GM21723 (cell line): Measurements from ENCODE around the gene SBF1.
"Not testable (repeated sequence)": the region's sequence is repeated elsewhere in the genome, so short reads cannot be mapped to it uniquely, and the experiment has no call there.

Experiments
- ATAC-seq: cut with Tn5 transposase; IDR thresholded peaks from one replicate; pipeline ENCODE4 v1.9.1; 2021; ENCODE audit warnings: mild to moderate bottlenecking, moderate library complexity; ENCODE audit not compliant: unreplicated experiment

The SBF1 gene

DNA sequence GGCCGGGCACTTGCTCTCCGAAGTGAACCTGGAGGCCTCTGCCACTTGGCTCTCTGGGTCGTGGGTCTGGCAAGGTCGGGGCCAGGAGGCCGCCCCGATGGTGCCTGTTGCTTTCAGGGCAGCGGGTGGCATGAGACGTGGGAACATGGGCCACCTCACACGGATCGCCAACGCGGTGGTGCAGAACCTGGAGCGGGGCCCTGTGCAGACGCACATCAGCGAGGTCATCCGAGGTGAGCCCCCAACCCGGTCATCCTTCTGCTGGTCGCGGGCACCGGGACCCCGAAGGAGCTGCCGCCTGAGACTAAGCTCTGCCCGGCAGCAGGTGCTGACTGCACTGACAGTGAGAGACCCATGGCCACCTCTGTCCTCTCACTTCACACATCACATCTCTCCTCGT, 40.0 kb downstream of the SBF1 start:
- ATAC-seq = no peak

DNA sequence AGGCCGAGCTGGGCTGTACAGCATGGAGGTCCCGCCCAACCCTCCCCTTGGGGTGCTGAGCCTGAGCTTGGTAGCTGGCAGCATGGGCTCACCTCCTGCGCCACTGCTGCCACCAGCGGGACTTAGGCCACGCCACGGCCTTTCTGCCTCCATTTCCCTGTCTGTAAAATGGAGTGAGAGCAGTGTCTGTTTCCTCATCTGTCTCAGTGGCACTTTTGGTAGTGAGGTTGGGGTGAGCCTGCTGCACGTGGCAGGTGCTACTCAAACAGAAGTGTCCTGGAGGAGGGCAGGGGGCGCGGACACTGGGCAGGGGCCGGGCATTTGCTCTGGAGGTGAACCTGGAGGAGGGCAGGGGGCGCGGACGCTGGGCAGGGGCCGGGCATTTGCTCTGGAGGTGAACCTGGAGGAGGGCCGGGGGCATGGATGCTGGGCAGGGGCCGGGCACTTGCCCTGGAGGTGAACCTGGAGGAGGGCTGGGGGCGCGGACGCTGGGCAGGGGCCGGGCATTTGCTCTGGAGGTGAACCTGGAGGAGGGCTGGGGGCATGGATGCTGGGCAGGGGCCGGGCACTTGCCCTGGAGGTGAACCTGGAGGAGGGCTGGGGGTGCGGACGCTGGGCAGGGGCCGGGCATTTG, 41.8 kb downstream of the SBF1 start:
- not testable (repeated sequence) for ATAC-seq

DNA sequence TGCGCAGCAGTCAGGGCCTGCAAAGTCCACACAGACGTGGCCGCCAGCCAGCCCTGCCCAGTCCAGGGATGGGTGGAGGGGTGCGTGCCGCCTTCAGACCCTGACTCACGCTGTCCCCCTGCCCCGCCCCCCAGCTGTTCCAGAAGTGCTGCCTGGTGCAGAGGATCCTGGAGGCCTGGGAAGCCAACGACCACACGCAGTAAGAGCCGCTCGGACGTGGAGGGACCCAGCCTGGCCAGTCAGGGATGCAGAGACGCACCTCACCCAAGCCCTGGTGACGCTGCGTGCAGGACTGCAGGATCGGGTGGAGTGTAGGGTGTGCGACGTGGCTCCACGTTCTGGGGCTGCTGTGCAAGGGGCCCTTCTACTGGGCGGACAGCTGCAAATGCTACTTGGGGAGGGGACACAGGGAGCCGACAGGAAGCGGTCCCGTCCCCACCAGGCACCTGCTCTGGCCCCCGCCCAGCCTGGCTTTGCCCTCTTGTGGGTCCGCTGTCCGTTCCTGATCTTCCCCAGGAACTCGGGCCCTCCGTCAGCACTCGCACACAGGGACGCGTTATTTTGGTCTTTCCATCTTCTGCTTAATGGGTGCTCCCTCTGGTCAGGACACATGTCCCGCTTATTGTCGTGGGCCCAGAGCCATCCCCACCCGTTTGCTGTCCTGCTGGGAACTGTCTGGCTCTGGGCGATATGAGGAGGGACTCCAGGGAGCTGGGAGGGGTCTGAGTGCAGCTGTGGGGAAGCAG, 42.5 kb downstream of the SBF1 start:
- no peak for ATAC-seq

DNA sequence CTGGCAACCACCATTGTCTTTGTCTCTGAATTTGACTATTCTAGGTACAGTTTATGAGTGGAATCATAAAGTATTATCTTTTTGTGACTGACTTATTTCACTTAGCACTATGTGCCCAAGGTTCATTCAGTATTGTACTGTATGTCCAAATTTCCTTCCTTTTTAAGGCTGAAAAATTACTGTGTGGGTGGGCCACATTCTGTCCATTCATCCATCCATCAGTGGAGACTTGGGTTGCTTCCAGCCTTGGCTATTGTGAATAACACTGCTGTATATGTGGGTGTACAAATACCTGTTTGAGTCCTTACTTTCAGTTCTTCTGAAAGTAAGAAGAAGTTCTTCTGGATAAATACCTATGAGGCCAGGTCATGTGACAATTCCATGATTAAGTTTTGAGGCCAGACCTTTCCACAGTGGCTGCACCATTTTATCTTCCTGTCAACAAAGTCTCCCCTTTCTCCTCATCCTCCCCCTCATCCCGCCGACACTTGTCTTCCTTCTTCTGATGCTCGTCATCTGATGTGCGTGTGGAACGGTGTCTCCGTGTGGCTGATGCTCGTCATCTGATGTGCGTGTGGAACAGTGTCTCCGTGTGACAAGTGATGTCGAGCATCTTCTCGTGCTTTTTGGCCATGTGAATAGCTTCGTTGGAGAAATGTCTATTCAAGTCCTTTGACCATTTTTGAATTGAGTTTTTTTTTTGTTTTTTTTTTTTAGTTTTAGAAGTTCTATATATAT, 49.5 kb downstream of the SBF1 start:
- ATAC-seq = no peak

DNA sequence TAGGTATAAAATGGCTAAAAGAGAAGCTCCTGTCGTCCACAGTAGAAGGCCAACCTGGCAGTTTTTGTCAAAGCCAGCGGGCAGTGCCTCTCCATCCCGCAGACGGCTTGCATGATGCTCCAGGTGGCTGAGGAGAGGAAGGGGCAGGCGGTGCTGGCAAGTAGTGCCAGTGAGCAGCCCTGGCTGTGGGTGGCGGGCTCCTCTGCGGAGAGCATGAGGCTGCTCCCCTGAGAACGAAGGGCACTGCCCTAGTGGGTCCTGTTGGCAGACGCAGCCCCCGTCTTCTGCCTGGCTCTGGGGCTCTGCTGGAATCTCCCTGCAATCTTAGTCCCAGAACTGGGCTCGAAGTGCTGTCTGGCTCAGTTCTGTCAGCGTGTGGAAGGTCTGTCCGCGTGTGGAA, 50.9 kb downstream of the SBF1 start:
- ATAC-seq = no peak

DNA sequence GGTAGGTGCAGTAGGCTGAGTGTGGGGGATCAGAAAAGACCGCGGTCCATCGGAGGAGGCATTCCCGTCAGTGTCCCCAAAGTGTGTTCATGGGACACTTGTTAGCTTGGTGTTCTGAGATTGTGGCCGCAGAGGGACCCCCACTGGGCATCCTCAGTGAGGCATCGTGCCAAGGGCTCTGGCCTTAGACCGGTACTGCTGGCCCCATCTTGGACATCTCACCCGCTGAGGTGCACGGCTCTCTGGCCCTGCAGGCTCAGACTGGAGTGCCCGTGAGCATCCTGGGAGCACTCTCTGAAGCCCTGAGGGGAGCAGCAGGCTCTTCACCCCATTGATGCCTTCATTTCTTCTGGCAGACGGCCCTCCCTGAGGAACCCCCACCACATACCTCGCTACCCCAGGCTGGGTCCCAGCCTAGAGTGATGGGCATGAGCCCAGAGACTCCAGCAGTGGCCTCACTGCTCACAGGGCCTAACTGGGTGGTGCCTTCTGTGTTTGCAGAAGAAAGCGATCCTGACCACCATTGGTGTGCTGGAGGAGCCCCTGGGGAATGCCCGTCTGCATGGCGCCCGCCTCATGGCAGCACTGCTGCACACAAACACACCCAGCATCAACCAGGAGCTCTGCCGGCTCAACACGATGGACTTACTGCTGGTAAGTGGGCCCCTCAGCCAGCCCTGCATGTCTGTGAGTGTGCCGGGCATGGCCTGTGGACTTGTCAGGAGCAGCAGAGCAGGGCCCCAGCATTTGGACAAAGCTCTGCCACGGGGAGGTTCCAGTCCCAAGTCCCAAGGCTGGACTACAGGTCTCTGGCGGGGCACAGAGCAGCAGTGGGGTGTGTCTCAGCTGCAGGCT, 51.6 kb downstream of the SBF1 start:
- no peak for ATAC-seq

DNA sequence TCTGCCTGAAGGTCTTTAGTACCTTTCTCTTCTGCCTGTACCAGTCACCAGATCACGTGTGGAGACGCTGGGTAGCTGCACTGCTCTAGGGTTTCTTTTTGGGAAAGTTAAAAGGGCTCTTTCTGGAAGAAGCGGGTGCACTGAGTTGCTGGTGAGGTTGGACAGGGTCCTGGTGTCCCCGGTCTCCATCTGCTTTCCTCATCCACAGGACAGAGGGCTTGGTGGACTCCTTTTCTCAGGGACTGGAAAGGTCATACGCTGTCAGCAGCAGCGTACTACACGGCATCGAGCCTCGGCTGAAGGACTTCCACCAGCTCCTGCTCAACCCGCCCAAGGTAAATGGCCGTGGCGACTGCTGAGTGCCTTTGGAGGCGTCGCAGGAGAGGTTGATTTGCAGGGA, 52.8 kb downstream of the SBF1 start:
- no peak for ATAC-seq

DNA sequence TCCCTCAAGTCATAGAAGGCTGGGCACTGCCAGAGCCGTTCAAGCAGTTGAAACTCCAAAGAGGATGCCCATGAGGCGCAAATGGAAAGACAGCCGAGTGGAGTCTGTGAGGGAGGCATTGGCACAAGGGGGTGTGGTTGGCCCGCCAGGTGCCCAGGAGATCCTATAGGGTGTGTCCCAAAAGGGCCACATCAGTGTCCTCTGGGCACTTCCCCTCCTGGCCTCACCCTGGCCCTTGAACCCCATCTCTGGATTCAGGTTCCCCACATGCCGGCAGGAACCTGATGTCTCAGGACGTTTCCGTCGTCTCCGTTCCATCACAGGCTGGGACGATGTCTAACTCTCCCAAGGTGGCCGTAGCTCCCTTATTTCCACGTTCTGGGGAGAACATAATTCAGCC, 54.3 kb downstream of the SBF1 start:
- ATAC-seq = no peak

DNA sequence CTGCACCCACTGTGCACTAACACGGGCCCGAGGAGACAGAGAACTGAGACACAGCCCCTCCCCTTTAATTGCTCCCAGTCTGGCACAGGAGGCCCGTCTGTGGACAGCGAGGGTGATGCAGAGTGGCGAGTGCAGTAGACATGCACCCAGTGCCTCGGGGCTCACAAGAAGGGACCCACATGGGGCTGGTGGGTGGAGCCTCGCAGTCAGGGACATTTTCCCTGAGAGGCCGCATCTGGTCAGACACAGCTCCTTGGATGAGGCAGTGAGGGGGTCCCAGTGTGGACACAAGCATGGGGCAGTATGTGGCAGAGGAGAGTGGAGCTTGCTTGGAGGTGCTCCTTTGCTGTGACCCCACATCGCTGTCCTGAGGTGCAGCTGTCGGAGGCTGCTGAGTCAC, 54.8 kb downstream of the SBF1 start:
- ATAC-seq = no peak

DNA sequence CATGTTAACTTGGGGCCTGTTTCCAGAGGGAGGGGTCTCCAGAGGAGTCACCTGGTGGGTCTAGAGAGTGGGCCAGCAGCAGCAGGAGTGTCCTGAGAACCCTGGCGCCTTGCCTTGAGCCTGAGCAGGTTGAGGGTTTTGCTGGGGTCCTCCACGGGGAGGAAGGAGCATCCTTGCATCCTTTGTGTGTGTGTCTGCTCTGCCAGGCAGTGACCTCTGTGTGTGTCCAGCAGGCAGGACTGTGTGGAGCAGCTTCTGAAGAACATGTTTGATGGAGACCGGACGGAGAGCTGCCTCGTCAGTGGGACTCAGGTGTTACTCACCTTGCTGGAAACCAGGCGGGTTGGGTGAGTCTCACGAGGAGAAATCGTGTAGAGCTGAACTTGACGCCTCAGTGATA, 55.7 kb downstream of the SBF1 start:
- no peak for ATAC-seq

DNA sequence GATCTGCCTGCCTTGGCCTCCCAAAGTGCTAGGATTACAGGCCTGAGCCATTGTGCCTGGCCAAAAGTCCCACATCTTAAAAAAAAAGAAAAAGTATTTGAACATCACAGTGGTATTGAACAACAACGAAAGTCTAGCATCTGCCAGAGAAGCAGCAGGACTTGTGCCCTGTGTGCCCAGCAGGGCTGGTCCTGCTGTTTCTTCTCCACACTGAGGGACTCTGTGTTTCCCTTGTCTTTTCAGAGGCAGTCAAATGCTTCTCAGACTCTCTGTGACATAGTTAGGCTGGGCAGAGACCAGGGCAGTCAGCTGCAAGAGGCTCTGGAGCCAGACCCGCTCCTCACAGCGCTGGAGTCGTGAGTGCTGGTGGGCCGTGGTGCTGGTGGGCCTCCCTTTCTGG, 56.2 kb downstream of the SBF1 start:
- ATAC-seq = no peak

DNA sequence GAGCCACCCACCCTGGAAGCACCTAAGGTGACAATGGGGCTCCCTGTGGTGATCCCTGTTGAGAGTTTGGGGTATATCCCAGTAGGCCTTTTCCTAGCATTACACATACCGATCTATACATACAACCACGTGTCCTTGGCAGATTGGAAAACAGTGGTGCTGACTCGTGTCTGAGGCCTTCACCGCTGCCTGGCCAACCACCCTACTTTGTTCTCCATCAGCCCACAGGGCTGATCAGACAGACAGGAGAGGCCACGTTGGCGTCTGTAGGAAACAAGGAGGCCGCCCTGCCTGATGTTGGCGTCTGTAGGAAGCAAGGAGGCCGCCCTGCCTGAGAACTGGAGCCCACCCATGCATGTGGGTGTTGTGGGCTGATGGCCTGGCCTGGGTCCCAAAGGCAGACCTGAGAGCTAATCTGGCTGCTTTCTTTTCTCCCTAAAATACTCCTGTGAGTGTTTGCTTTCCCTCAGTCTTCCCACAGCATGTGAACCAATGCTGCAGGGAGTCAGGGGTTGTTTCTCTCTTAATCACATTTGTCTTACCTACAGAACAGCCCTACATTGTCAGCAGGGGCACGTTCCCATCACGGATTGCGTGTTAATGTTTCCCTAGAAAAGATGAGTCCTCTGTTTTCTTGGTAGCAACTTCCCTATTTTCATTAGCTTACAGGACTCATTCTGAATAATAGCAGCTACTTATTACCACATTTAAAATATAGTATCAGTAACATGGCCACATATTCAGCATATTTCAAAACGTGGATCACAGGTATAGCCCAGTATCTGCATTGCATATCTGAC, 57.2 kb downstream of the SBF1 start:
- no peak for ATAC-seq

DNA sequence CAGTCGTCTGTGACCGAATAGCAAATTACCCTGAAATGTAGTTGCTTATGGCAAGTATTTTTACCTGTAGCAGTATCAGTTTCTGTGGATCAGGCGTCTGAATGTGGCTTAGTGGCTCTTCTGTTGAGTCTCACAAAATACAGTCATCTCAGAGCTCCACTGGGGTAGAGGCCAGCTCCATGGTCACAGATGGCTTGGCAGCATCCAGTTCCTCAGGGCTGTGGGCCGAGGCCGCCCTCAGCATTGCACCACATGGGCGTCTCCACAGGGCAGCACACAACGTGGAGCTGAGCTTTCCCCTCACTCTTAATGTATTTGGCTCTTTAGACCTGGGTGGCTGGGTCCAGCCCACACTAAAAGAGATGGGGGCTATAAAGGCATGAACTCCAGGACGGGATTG, 57.8 kb downstream of the SBF1 start:
- ATAC-seq = no peak

DNA sequence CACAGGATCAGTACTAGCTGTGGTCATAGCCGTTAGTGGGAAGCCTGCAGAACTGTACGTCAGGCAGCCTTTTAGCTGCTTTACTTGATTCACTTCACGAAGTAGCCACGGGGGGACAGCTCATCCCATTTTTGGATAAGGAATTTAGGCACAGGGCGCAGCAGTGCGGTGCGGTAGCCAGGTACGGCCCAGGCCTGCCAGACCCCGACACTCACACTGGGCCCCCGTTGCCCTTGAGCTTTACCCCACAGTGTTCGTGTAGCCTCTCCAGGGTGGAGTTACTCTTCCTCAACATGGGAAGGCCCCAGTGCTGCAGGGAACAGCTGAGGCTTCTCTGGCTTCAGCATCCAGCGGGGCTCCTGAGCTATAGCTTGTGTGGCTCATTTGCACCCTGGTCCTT, 59.4 kb downstream of the SBF1 start:
- ATAC-seq = no peak

DNA sequence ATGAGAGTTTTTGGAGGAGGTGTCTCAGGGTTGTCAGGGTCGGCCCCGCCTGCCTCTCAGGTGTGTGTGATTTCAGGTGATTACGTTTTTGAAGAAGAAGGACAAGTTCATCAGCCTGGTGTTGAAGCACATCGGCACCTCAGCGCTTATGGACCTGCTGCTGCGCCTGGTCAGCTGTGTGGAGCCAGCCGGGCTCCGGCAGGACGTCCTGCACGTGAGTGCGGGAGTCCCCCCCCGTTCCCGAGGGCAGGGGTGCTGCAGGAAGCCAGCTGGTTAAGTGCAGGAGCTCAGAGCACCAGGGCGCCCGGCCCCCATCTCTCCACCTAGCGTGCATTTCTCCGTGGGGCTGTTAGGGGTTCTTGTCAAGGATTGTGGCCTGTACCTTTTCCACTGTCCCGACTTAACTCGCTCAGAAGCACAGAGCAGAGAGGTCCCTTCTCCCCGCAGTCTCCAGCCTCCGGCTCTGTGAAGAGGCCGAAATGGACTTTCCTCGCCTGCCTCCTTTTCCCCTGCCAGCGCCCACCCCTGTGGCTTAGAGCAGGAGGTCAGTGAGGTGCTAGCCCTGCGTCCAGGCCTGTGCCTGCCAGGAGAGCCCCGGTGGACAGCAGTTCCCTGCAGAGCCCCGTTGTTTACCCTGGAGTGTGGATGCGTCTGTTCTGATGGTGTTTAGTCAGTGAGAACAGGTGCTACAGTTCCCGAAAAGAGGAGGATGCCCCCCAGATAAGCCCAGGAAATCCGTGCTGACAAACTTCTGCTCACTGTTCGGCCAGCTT, 60.2 kb downstream of the SBF1 start:
- ATAC-seq = no peak

DNA sequence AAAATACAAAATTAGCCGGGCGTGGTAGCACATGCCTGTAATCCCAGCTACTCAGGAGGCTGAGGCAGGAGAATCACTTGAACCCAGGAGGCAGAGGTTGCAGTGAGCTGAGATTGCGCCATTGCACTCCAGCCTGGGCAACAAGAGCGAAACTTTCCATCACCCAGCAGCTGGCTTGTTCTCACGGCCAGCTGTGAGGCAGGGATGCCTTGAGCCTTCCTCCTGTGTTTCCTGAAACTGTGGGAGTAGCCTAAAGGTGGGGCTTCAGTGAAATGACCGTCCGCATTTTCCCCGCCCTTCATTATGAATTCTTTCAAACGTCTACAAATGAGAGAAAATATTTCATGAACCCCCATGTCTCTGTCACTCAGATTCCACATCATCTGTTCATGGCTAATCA, 65.9 kb downstream of the SBF1 start:
- ATAC-seq = not testable (repeated sequence)

DNA sequence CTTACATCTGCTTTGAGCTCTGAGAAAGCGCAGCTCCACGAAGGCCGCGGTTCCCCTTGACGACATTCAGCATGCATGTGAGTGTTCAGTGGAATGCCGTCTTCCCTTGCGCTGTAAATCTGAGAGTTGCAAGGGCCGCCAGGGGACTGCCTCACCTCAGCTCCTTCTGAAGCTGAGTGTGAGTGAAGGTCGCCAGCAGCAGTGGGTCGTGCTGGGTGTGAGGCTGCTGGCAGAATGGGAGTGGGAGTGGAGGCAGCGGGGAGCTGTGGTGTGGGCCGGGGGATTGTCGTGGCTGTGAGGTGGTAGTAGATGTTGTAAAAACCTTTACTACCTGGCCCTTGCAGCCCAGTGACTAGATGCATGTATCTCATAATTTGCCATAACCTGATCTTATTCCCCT, 66.5 kb downstream of the SBF1 start:
- no peak for ATAC-seq

DNA sequence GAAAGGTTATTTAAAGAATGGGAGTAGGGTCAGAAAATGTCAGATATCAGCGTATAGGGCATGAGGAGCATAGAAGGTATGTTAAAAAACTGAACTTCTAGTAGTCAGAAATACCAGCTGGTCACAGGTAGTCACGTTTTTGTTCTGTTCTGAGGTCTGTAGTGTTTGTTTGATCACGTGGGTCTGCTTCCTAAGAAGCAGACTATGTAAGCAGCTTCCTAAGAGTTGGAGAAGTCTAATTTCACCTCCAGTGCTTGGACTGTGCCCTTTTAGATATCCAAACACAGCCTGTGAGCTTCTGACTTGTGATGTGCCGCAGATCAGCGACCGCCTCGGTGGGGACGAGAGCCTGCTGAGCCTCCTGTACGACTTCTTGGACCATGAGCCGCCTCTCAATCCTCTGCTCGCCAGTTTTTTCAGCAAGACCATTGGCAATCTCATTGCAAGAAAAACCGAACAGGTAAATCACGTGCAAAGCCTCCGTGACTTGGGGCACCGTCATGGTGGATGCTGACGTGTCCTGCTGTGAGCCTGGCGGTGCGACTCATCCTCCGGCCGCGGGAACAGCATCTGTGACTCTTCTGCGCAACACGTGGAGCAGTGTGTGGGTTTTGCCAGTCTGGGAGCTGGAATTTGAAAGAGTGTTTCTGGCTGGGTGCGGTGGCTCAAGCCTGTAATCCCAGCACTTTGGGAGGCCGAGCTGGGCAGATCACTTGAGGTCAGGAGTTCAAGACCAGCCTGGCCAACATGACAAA, 68.2 kb downstream of the SBF1 start:
- no peak for ATAC-seq

DNA sequence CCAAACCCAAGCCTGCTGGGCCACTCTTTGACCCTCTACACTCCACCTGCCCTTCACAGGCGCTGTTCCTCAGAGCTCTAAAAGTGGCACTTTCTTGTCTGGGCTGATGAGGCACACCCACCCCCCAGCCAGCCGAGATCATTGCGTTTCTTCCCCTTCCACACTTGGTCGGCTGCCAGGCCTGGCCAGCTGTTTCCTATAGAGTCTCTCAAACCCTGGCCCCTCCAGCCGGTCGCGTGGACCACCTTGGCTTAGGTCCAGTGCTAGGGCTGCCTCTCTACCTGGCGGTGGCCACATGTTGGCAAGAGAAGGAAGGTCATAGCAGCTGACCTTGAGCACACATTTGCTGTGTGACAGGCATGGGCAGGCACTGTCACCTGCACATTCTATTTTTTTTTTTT, 71.1 kb downstream of the SBF1 start:
- no peak for ATAC-seq
